ENCODE results near the gene PYDC1.

- TF ChIP-seq, protein P1, sequence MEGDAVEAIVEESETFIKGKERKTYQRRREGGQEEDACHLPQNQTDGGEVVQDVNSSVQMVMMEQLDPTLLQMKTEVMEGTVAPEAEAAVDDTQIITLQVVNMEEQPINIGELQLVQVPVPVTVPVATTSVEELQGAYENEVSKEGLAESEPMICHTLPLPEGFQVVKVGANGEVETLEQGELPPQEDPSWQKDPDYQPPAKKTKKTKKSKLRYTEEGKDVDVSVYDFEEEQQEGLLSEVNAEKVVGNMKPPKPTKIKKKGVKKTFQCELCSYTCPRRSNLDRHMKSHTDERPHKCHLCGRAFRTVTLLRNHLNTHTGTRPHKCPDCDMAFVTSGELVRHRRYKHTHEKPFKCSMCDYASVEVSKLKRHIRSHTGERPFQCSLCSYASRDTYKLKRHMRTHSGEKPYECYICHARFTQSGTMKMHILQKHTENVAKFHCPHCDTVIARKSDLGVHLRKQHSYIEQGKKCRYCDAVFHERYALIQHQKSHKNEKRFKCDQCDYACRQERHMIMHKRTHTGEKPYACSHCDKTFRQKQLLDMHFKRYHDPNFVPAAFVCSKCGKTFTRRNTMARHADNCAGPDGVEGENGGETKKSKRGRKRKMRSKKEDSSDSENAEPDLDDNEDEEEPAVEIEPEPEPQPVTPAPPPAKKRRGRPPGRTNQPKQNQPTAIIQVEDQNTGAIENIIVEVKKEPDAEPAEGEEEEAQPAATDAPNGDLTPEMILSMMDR (IDR thresholded peaks at IDR 0.05) = no peak
- no peak for TF ChIP-seq POLR2A (IDR thresholded peaks at IDR 0.05)
Observed at GRCh38 chr16:31204871-31205666, 11.9 kb downstream of the PYDC1 start.
